ENCODE results near the gene MCCC1.

DNA sequence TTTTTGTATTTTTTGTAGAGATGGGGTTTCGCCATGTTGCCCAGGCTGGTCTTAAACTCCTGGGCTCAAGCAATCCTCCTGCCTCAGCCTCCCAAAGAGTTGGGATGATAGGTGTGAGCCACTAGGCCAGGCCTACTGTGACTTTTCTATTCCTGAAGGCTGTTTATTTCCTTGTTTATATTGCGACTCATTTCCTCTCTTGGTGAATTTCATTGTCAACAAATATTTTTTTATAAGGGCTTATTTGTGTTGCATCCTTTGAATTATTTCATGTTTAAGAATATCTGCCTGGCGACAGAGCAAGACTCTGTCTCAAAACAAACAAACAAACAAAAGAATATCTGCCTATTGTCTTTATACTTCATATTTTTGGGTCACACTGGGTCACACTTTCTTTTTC lies 29.4 kb upstream of the MCCC1 start:
- TF ChIP-seq, protein P1, sequence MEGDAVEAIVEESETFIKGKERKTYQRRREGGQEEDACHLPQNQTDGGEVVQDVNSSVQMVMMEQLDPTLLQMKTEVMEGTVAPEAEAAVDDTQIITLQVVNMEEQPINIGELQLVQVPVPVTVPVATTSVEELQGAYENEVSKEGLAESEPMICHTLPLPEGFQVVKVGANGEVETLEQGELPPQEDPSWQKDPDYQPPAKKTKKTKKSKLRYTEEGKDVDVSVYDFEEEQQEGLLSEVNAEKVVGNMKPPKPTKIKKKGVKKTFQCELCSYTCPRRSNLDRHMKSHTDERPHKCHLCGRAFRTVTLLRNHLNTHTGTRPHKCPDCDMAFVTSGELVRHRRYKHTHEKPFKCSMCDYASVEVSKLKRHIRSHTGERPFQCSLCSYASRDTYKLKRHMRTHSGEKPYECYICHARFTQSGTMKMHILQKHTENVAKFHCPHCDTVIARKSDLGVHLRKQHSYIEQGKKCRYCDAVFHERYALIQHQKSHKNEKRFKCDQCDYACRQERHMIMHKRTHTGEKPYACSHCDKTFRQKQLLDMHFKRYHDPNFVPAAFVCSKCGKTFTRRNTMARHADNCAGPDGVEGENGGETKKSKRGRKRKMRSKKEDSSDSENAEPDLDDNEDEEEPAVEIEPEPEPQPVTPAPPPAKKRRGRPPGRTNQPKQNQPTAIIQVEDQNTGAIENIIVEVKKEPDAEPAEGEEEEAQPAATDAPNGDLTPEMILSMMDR (IDR thresholded peaks at IDR 0.05): no peak
- TF ChIP-seq POLR2A (IDR thresholded peaks at IDR 0.05): no peak
